Mucosa of descending colon (tissue), 3 donors: Measurements from ENCODE around the gene MAGEL2. TPM values are rescaled to one million over a fixed set of nuclear protein-coding genes. Genes with fewer than 3 reads are reported as not detected.

Experiments used
- ATAC-seq: fragments of 200-7000 bp; cut with Tn5 transposase; one replicate; pipeline ENCODE4 v1.9.1; 2020; ENCODE audit warnings: mild to moderate bottlenecking, moderate library complexity
- DNase-seq, 3 donors: peaks; one replicate each; pipeline ENCODE4 v3.0.0-alpha.2; 2020
- H3K36me3 ChIP-seq: fragments of 200-600 bp; one replicate; pipeline ENCODE4 v1.8.0; 2021; ENCODE audit warnings: low read depth, mild to moderate bottlenecking
- H3K4me1 ChIP-seq: fragments of 200-600 bp; one replicate; pipeline ENCODE4 v1.8.0; 2021; ENCODE audit warnings: low read depth, mild to moderate bottlenecking
- H3K4me3 ChIP-seq: fragments of 200-600 bp; one replicate; pipeline ENCODE4 v1.8.0; 2021; ENCODE audit warnings: mild to moderate bottlenecking
- H3K9me3 ChIP-seq: fragments of 200-600 bp; one replicate; pipeline ENCODE4 v1.8.0; 2021; ENCODE audit warnings: mild to moderate bottlenecking
- intact Hi-C, 2 donors: fragments of 100-400 bp; cut with DNase I in 1 of 2; cut with micrococcal nuclease in 1 of 2; formaldehyde crosslinking; loops; one replicate each; pipeline versions ENCODE4 v1.11.0 to v1.11.1; 2022; cut with DNase I, micrococcal nuclease
- total RNA-seq, 3 donors: library from RNA; stranded (reverse); fragmentation: NEBNext Ultra II Directional in 2 of 3; extraction: Animal tissue kit (Norgen Biotek cat#: 25700) in 2 of 3; gene quantifications; one replicate each; pipeline versions ENCODE4 v1.2.1 to v1.2.4, GENCODE V29; 2021 to 2023
- TF ChIP-seq, protein P1 (sequence below): fragments of 200-600 bp; IDR thresholded peaks from one replicate; pipeline ENCODE4 v1.8.0; 2022; ENCODE audit warnings: antibody characterized with exemption, mild to moderate bottlenecking
- donor health status: DM: no; HTN: no; CAD: no; lungs with moderate emphysema.
- donor health status: DM: no; HTN: no; CAD: no.
- donor health status: DM: no; HTN: yes; CAD: no.

MAGEL2 gene
- total RNA-seq, 3 donors from 2014 or later, result 0.10 to 0.54 TPM; not detected in 1

DNA sequence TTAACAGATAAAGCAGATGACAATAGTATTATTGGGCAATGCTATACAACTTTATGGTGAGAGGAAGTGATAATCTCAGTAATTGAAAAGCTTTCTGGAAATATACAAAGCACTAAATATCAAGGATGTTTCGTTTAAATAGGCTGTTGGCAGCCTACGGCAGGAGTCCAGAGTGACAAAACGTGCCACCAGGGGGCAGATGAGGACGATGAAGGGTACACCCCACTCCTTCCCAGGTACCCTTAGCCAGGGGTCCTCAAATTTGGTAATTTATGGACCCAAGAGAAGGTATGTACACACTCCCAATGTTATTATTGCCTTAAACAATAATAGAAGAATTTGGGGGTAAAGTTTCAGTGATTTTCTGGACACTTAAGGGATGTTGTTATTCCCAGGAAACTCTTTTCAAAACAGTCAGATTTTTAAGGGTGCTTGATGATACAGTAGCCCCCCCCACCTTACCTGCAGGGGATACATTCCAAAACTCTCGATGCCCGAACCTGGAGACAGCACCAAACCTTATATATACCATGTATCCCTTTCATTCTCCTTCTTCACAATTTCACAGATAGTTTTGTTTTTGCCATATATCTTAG, 1.4 kb upstream of the MAGEL2 start:
- no peaks in the 10 kb centered on the region for H3K4me1 ChIP-seq
- intact Hi-C loops, result loop anchor here (5.0 to 10.0 kb wide), 2 partner anchors 216 to 228 kb away; no protein-coding TSS in a partner anchor
- H3K4me3 ChIP-seq, result no peak overlapping the region
- peak in 2 of 3 donors; percentile 48 to 59 for DNase-seq
- ATAC-seq, result no peak
- no peaks in the 10 kb centered on the region for H3K9me3 ChIP-seq
- TF ChIP-seq, protein P1, sequence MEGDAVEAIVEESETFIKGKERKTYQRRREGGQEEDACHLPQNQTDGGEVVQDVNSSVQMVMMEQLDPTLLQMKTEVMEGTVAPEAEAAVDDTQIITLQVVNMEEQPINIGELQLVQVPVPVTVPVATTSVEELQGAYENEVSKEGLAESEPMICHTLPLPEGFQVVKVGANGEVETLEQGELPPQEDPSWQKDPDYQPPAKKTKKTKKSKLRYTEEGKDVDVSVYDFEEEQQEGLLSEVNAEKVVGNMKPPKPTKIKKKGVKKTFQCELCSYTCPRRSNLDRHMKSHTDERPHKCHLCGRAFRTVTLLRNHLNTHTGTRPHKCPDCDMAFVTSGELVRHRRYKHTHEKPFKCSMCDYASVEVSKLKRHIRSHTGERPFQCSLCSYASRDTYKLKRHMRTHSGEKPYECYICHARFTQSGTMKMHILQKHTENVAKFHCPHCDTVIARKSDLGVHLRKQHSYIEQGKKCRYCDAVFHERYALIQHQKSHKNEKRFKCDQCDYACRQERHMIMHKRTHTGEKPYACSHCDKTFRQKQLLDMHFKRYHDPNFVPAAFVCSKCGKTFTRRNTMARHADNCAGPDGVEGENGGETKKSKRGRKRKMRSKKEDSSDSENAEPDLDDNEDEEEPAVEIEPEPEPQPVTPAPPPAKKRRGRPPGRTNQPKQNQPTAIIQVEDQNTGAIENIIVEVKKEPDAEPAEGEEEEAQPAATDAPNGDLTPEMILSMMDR, result no peak
- no peaks in the 10 kb centered on the region for H3K36me3 ChIP-seq

DNA sequence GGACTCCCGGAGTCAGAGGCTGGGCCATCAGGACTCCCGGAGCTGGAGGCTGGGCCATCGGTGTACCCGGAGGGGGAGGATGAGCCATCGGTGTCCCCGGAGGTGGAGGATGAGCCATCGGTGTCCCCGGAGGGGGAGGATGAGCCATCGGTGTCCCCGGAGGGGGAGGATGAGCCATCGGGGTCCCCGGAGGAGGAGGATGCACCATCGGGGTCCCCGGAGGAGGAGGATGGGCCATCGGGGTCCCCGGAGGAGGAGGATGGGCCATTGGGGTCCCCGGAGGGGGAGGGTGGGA, 719 bp downstream of the MAGEL2 start:
- ATAC-seq, result no peak
- Histone ChIP-seq H3K36me3 (no peaks in the 10 kb centered on the region), H3K4me1 (no peaks in the 10 kb centered on the region), H3K4me3 (no peak overlapping the region), H3K9me3 (no peaks in the 10 kb centered on the region)
- intact Hi-C loops, result loop anchor here (5.0 to 10.0 kb wide), 2 partner anchors 218 to 230 kb away; no protein-coding TSS in a partner anchor
- TF ChIP-seq, protein P1, result no peak
- no peak for DNase-seq

DNA sequence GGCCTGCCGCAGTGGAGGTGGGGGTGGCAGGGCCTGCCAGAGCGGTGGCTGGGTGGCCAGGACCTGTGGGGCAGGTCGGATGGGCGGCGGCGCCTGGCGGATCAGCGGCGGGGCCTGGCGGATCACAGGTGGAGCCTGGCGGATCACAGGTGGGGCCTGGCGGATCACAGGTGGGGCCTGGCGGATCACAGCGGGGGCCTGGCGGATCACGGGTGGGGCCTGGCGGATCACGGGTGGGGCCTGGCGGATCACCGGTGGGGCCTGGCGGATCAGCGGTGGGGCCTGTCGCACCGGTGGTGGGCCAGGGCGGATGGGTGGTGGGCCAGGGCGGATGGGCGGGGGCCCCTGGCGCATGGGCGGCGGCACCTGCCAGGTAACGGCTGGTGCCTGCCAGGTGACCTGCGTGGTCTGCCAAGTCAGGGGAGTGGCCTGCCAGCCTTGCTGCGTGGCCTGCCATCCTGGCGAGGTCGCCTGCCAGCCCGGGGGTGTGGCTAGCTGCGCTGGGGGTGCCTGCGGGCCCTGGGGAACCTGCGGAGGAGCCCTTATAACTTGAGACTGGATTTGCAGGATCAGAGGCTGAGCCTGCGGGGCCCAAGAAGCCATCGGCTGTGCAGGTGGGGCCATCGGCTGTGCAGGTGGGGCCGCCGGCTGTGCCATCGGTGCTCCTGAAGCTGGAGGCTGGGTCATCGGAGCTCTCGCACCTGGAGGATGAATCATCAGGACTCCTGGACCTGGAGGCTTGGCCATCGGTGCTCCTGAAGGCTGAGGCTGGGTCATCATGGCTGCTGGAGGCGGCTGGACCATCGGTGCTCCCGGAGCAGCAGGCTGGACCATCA, 1.3 kb downstream of the MAGEL2 start:
- TF ChIP-seq, protein P1, result no peak
- no peaks in the 10 kb centered on the region for H3K36me3 ChIP-seq
- no peak overlapping the region for H3K4me3 ChIP-seq
- no peaks in the 10 kb centered on the region for H3K4me1 ChIP-seq
- no peaks in the 10 kb centered on the region for H3K9me3 ChIP-seq
- intact Hi-C loops, result loop anchor here (5.0 to 10.0 kb wide), 2 partner anchors 218 to 231 kb away; no protein-coding TSS in a partner anchor
- peak in 1 of 3 donors; percentile 39 for DNase-seq
- no peak for ATAC-seq

DNA sequence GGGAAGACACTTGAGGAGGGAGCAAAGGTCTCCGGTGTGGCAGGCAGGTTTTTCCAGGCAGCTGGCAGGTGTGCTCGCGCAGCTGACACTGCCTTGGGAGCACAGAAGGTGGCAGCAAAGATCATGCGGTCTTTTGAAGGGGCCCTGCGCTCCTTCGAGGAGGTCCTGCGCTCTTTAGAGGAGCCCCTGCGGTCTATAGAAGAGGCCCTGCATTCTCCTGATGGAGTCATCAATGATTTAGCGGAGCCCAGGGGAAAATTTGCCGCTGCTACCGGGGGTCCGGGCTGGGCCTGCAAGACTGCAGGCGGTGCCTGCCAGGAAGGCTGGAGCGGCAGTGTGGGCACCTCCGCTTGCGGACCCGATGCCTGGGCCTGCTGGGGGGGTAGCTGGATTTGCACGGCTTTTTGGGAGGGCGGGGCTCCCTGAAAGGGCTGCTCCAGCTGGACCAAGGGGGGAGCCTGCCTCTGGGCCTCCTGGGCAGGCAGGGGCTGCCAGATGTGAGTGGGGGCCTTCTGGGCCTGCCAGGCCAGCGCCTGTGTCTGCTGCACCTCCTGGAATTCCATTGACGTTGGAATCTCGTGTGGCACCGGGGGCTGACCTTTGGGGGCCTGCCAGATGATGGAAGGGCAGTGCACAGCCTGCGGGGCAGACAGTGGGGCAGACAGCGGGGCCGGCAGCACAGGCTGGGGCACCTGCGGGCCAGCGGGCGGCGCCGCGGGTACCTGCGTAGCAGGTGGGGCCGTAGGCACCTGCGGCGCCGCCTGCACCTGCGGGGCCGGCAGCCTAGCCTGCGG, 2.1 kb downstream of the MAGEL2 start:
- H3K9me3 ChIP-seq, result no peaks in the 10 kb centered on the region
- DNase-seq (peak; percentile 35 to 61 (median 45)), ATAC-seq (peak; percentile 73)
- intact Hi-C loops, result loop anchor here (5.0 to 10.0 kb wide), 2 partner anchors 219 to 232 kb away; no protein-coding TSS in a partner anchor
- TF ChIP-seq, protein P1, result peak; percentile 16
- H3K36me3 ChIP-seq, result no peaks in the 10 kb centered on the region
- H3K4me3 ChIP-seq, result no peak overlapping the region
- H3K4me1 ChIP-seq, result no peaks in the 10 kb centered on the region

DNA sequence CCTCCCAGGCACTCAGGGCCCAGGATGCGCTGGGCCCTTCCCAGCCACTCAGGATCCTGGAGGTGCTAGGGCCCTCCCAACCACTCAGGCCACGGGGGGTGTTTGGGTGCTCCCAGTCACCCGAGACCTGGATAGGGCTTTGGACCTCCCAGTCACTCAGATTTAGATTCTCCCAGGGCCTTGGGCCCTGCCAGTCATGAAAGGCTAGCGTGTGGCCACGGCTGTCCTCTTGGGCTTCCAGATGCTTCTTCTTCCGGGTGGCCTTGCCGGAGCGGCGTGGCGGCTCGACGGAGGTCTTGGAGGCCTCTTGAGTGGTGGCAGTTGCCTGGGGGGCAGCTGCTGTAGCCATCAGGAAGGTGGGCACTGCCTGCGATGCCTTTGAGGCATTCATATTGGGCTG, 2.8 kb downstream of the MAGEL2 start:
- DNase-seq (no peak), ATAC-seq (no peak)
- TF ChIP-seq, protein P1, result no peak
- H3K36me3 ChIP-seq, result no peaks in the 10 kb centered on the region
- intact Hi-C loops, result loop anchor here (5.0 to 10.0 kb wide), 3 partner anchors 212 to 232 kb away; no protein-coding TSS in a partner anchor
- H3K4me3 ChIP-seq, result no peak overlapping the region
- no peaks in the 10 kb centered on the region for H3K9me3 ChIP-seq
- no peaks in the 10 kb centered on the region for H3K4me1 ChIP-seq
